H4 (cell line): ENCODE data around the gene GLIPR1L2. TPM values are rescaled to one million over a fixed set of nuclear protein-coding genes. Genes with fewer than 3 reads are reported as not detected.
"Not testable (repeated sequence)": the region's sequence is repeated elsewhere in the genome, so short reads cannot be mapped to it uniquely, and the experiment has no call there.

Source experiments
- DNase-seq: peaks from one replicate; pipeline ENCODE4 v3.0.0-alpha.2; 2015; ENCODE audit warnings: low spot score
- total RNA-seq: library from RNA; depleted of rRNA; stranded (reverse); fragments of >200 nt; shearing (Covaris generic); gene quantifications from 2 replicates; pipeline ENCODE4 v1.2.3, GENCODE V29; 2014

Gene GLIPR1L2
- total RNA-seq, 1 experiment from 2014 or later: 0.14 TPM

DNA sequence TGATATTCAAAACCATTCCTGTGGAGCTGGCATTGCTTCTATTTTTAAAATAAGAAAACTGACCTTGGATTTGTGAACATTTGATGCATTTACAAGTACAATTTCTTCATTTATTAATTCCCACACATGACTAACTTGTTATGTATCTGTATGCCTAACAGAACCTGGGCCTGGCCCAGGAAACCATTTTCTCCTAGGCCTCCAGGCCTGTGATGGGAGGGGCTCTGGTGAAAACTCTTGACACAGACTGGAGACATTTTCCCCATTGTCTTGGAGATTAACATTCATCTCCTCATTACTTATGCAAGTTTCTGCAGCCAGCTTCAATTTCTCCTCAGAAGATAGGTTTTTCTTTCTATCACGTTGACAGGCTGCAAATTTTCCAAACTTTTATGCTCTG lies 42.0 kb downstream of the GLIPR1L2 start:
- DNase-seq: no peak

DNA sequence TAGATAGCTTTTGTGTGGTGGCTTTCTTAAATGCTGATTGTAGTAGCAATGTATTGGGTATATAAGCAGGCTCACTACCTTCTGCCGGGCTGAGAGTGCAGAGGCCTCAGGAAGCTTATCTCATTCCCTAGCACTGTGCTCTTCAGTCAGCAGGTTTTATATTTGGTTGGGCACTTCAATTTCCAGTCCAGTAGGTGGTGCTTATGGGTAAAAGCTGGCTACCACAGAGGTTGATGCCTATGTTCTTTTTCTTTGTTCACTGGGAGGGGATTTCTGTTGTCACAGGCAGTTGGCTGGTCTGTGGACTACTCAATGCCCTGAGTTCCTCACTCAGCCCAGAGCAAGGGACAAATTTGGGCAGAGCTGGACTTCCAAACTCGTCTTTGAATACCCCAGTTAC lies 46.7 kb downstream of the GLIPR1L2 start:
- DNase-seq: no peak

DNA sequence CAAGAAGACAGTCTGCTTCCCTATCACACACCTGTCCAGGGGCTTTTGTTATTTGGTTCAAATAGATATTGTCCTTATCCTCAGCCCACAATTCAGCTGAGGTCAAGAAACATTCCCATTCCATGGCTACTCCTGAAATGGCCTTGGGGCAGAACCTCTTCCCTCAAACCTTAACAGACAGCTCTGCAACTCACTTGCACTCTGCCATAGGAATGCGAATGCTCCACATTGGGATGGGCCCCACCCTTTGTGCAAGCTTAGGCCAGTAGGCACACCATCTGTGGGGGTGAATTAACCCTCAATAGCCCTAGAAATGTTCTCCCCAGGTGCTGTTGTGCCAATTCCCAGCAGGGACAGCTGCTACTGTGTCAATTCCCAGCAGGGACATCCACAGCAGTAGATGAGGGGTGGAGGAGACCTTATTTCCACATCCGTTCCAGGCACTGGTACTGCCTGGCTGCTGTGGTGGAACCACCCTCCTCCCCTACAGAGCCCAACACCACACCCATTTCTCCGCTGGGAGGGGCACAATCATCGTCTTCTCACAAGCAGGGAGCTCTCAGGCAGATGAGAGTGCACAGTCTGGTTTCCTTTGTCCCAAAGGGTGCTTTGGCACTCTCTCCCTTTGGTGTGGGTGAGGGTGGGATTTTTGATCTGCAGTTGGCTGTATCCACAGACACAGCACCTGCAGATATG lies 47.3 kb downstream of the GLIPR1L2 start:
- no peak for DNase-seq

DNA sequence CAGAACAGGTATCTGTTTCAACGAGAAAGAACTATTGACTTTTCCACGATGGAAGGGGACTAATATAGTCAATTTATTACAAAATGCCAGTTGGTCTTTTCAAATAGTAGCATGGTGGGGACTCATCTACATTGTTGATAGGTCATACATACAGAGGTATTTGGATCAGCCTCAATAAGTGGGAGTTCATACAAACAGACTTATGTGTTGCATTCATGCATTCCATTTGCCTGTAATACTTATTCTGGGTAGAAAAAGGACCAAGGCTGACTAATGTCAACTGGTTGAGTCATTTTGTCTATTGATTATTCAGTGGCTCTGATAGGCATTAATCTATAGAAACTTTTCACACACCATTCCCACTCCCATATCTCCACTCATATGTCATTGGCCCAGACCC lies 48.2 kb downstream of the GLIPR1L2 start:
- DNase-seq: no peak

DNA sequence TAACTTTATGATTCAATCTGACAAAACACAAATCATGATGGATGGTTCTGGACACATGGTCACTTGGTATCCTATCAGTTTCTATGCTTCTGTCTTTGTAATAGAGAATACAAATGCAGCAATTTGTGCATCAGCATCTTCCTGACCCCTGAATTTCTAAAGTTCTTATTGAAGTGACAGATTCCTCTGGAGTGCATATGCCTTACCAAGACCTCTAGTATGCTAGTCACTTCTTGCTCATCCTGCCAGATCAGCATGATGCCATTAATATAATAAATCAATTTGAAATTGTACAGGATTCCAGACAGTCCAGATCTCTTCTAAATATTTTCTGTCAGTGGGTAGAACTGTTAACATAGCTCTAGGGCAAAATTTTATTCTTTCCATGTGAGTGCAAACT lies 49.0 kb downstream of the GLIPR1L2 start:
- no peak for DNase-seq

DNA sequence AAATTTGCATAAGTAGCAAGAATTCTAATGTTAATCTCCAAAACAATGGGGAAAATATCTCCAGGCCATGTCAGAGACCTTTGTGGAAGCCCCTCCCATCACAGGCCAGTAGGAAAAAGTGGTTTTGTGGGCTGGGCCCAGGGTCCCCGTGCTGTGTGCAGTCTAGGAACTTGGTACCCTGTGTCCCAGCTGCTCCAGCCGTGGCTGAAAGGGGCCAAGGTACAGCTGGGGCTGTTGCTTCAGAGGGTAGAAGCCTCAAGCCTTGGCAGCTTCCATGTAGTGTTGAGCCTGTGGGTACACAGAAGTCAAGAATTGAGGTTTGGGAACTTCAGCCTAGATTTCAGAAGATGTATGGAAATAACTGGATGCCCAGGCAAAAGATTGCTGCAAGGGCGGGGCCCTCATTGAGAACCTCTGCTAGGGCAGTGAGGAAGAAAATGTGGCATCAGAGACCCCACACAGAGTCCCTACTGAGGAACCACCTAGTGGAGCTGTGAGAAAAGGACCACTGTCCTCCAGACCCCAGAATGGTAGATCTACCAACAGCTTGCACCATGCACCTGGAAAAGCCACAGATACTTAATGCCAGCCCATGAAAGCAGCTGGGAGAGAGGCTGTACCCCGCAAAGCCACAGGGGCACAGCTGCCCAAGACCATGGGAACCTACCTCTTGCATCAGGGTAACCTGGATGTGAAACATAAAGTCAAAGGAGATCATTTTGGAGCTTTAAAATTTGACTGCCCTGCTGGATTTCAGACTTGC lies 51.0 kb downstream of the GLIPR1L2 start:
- DNase-seq: not testable (repeated sequence)

DNA sequence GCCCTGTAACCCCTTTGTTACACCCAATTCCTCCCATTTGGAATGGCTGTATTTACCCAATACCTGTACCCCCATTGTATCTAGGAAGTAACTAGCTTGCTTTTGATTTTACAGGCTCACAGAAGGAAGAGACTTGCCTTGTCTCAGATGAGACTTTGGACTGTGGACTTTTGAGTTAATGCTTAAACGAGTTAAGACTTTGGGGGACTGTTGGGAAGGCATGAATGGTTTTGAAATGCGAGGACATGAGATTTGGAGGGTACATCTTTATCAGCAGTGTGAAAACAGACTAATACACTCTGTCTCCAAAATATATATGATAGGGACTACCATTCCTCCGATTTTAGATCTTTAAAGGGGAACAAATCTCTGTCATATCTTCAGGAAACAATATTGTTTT lies 51.6 kb downstream of the GLIPR1L2 start:
- DNase-seq: not testable (repeated sequence)

DNA sequence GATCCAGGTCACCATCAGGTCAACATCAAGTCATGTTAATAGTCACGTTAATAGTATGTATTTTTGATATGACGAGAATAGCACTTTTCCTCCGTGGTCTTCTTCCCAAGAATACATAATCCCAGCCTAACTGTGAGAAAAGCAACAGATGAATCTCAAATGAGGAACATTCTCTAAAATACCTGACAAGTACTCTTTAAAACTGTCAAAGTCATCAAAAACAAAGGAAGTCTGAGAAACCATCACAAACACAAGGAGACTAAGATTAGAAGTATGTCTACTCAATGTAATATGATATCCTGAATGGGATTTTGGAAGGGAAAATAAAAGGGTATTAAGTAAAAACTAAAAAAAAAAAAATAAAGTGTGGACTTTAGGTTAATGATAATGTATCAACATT lies 52.8 kb downstream of the GLIPR1L2 start:
- no peak for DNase-seq

DNA sequence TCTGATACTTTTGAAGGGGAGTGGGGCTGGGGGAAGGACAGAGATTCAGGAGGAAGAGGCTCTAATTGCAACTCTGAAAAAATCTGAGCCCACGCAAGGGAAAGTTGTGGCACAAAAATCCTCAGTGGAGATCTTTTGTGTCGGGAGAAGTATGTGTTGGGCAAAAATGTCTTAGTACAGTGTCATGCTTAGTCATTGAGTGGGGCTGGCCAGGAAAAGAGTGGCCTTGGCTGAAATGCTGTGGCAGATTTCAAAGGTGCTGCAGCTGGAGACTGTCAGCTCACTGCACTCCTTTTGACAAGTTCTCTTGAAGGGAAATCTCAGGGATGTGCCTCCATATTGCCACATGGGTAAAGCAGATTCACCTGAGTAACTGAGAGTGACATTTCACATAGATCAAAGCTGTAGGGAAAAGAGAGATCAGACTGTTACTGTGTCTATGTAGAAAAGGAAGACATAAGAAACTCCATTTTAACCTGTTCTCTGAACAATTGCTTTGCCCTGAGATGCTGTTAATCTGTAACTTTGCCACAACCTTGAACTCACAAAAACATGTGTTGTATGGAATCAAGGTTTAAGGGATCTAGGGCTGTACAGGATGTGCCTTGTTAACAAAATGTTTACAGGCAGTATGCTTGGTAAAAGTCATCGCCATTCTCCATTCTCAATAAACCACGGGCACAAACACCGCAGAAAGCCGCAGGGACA lies 53.7 kb downstream of the GLIPR1L2 start:
- no peak for DNase-seq

DNA sequence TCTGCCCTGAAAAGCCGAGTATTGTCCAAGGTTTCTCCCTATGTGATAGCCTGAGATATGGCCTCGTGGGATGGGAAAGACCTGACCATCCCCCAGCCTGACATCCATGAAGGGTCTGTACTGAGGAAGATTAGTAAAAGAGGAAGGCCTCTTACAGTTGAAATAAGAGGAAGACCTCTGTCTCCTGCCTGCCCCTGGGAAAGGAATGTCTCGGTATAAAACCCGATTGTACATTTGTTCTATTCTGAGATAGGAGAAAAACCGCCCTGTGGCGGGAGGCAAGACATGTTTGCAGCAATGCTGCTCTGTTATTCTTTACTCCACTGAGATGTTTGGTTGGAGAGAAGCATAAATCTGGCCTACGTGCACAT lies 54.2 kb downstream of the GLIPR1L2 start:
- not testable (repeated sequence) for DNase-seq

DNA sequence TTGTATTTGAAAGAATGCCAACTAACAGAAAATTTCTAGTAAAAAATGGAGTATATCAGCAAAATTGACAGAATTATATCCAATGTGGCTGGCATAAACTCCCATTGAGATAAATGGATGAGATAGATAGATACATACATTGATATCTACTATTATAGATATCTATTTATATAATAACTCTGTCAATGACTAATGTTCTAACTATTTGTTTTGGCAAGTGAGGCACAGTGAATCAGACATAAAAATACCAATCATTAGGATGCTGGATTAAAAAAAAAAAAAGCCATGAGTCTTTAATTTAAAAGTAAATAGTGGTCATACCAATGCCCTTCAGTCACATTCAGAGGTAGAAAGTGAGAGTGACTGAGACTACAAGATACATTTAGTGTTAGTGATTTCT lies 56.0 kb downstream of the GLIPR1L2 start:
- no peak for DNase-seq

DNA sequence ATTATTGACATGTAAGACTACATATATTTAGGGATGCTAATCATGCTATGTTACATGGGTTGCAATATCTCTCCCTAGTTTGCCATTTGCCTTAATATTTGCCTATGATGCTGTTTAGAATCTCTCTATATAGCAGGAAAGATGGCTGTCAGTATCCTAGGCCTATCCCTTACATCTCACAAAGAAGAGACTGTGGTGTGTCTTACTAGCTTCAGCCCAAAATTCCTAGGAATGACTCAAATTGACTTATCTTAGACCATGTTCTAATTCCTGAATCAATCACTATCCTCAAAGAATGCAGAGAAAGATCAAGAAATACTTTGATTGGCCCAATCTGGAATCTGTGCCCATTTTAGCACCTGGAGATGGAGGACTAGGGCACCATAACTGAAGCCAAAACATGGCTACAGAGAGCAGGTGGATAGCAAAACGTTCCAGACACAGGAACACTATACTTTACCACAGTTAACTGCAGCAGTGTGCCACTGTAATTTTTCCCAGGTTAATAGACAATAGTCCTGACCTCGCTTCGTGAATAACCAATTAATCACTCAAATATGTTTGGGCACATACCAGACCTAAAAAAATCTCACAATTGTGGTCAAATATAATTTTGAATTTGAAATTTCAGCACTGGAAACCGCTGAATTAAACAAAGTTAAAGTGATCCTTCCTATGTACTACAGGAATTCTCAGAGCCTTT lies 57.0 kb downstream of the GLIPR1L2 start:
- DNase-seq: no peak

DNA sequence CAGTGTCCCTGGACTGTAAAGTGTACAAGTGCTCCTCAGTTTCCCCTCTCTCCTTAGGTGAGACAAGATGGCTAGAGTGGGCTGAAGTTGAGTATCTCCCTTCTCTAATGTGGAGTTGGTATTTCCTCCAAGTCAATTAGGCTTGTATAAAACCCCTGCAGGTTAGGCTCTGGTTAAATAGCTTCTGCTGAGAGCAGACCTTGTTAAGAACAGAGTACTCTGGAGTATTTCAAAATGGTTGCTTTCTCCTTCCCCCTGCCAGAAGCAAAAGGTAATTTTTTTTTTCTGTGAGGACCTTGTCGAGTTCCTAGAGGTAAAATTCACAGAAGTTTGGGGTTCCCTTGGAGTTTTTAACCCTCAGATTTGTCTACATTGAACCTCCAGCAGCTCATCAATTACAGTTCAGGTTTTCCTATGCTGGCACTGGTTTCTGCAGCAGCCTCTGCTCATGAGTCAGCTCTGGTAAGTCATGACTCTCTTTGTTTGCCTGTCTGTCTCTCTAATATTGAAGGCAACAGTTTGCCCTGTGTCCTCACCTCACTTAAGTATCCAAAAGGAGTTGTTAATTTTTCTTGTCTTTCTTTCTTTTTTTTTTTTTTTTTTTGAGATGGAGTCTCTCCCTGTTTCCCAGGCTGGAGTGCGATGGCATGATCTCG lies 61.9 kb downstream of the GLIPR1L2 start:
- no peak for DNase-seq

DNA sequence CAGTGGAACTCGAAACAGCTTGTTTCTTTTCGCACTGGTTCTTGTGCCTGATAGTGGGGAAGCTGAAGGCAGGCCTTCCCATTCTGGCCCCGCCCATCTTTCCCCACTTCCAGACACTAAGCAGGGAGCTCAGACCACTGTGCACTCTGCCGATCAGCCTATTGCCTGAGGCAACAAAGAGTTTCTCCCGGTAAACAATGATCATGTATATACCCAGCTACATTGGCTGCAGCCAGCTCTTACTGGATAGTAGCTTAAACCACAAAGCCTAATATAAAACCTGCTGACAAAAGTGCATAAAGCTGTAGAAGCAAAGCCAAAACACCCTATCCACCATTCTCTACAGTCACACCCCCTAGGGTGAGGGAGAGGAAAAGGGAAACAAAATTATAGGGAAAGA lies 65.0 kb downstream of the GLIPR1L2 start:
- peak; percentile 35 for DNase-seq

DNA sequence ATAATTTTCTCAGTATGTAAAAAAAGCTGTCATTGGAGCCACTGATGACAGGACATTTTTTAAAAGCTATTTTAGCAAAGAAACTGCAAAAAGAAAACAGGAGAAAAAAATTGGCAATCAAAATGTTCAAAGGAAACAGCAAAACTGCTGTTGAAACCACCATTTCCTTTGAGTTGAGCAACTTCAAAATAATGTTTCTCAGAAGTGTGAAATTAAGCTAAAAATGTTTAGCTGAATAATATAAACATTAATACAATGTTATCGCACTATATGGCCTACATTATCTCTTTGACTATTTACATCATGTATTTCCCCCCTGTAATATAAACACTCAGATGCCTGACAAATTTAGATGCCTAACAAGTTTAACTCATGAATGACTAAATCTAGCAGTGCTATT lies 66.3 kb downstream of the GLIPR1L2 start:
- no peak for DNase-seq

DNA sequence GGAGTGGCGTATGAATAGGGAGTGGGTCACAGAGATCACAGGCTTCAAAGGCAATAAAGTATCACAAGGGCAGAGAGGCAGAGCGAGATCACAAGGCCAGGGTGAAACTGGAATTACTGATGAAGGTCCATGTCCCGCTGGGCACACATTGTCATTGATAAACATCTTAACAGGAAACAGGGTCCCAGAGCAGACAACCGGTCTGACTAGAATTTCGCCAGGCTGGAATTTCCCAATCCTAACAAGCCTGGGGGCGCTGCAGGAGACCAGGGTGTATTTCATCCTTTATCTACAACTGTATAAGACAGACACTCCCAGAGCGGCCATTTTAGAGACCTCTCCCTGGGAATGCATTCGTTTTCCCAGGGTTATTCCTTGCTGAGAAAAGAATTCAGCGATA lies 67.0 kb downstream of the GLIPR1L2 start:
- not testable (repeated sequence) for DNase-seq

DNA sequence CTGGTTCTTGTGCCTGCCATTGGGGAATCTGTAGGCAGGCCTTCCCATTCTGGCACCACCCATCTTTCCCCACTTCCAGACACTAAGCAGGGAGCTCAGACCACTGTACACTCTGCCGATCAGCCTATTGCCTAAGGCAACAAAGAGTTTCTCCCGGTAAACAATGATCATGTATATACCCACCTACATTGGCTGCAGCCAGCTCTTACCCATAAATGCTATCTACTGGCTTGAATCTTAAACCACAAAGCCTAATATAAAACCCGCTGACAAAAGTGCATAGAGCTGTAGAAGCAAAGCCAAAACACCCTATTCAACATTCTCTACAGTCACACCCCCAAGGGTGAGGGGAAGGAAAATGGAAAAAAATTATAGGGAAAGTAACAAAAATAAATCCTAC lies 68.9 kb downstream of the GLIPR1L2 start:
- no peak for DNase-seq

DNA sequence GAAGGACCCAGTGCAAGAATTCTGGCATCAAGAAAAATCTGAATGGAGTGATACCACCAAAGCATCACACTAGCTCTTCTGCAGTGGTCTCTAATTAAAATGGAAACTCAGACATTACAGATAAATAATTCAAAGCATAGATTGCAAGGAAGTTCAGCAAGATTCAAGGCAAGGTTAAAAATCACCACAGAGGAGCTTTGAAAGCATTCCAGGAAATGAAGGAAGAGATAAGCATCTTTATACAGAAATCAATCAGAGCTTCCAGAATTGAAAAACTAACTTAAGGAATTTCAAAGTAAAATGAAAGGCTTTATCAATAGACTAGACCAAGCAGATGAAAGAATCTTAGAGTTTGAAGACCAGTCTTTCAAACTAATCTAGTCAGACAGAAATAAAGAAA lies 69.3 kb downstream of the GLIPR1L2 start:
- no peak for DNase-seq

DNA sequence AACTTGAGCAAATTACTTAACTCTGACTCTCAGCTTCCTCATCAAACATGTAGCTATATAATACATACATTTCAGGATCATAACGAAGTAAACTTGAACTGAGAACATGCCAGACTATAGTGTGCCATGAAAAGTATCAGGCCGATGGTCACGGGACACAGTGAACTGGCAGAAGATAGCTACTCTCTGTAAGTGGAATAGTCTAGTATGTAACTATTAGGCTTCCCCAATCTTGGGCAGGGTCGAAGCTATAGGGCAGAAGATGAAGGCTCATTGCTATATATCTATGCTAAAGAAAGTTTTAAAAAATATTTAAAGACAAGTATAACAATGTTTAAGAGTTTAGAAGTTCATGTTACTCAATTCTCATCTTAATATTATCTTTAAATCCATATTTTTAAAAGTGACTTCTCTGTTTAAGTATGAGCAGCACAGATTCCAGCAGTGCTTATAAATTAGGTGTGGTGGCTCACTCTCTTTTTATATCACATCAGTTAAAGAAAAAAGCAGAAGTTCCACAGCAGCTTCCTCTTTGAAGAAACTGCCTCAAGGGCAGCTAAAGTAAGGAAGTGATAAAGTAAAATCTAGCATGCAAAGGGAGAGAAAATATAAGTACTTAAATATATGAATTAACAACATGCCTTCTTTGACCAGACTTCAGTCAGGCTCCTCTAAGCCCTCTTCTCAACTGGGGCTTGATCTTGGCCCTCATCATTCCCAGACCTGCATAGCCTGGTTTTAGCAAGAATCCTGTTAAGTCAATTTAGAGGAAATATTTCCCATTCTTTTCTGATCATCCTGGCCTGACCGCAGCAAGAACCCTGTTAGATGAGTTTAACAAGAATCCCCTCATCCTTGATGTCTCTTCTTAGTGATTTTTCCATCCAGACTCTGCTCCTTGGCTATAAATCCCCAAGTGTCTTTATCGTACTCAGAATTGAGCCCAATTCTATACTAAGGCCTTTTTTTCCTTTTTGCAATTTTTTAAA lies 81.3 kb downstream of the GLIPR1L2 start:
- DNase-seq: no peak

DNA sequence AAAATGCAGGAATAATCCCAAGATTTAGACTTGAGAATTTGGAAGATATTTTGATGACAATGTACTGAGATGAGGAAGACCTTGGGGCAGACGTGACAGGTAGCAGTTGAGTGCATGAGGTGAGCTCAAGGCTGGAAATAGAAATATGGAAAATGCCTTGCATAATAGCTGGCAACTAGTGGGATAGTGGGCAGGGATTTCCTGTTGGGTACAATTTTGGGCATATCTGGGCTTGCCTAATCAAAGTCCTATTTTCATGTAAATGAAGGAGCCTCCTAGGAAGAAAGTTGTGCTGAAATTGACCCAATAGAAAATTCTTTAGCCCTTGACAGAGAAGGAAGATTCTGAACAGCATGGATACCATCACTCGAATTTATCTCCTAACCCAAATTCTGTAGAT lies 83.2 kb downstream of the GLIPR1L2 start:
- DNase-seq: no peak

DNA sequence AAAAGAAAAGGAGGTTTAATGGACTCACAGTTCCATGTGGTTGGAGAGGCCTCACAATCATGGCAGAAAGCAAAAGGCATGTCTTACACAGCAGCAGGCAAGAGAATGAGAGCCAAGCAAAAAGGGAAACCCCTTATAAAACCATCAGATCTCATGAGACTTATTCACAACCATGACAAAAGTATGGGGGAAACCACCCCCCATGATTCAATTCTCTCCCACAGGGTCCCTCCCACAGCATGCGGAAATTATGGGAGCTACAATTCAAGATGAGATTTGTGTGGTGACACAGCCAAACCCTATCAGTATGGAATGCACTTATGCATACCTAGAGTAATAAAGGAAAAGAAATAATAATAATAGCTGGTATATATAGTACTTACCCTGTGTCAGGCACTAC lies 85.2 kb downstream of the GLIPR1L2 start:
- DNase-seq: no peak
